Measurements from ENCODE around the gene HOOK2. TPM values are rescaled to one million over a fixed set of nuclear protein-coding genes. Genes with fewer than 3 reads are reported as not detected.

HOOK2 gene
- total and polyA plus RNA-seq, 9 of the 15 experiments (the other 6 are each of a cell fraction or from before 2014, with no cell fraction given), result 1.3 to 17.2 (median 9.9) TPM

DNA sequence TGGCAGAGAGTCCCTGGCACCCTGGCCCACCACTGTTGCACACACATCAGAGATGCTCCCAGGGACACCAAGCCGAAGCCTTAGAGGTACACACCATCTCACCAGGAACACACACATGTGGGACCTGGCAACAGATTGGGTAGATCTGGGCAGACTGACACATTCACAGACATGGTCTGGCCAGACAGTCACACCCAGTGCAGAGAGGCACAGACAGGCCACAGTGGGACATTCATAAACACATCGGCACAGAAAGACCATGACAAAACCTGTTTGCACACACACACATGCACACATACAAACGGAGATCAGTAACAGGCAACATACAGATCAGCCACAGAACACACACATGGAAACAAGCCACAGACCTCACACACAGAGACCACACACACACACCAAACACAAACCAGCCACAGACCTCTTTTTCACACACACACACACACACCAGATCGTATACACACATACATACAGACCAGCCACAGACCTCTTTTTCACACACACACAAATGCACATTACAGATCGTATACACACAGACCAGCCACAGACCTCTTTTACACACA, 9.6 kb upstream of the HOOK2 start:
- intact Hi-C loops (cut with micrococcal nuclease), result no loop called here
- no TSS peak for BruUV-seq (replicated peaks)
- ChIA-PET CTCF (ENCODE audit: low intra/inter-chr PET ratio) (no interaction called here), POLR2A (no interaction called here)
- H3K9me3 ChIP-seq (replicated peaks; ENCODE audit: control insufficient read depth, insufficient read depth, low read depth, low read length), result no peaks in the 10 kb centered on the region
- H4K20me1 ChIP-seq (replicated peaks; ENCODE audit: control insufficient read depth, insufficient read depth, low read length), result no peaks in the 10 kb centered on the region
- H3K4me2 ChIP-seq (ENCODE audit: insufficient read depth, low read length), result peak overlapping the region; percentile 95
- H3K9ac ChIP-seq (ENCODE audit: insufficient read depth in 1 of 2, low read depth in 2 of 2, low read length in 2 of 2), result peak overlapping the region; percentile 7 to 73; a peak in 3 of 4 replicates
- H3K79me2 ChIP-seq (ENCODE audit: control insufficient read depth, insufficient read depth, low read length), result peaks cover 4% of the 10 kb centered on the region; the same call in 1 of the 3 replicates
- peak overlapping the region; percentile 97 for H3K27ac ChIP-seq (ENCODE audit: extremely low read depth, low read depth, low read length)
- no peaks in the 10 kb centered on the region for H3K27me3 ChIP-seq (ENCODE audit: control insufficient read depth in 2 of 2, insufficient read depth in 2 of 2, low read length in 2 of 2)
- in situ Hi-C loops (cut with MboI), result no loop called here
- no peaks in the 10 kb centered on the region for H3K36me3 ChIP-seq (ENCODE audit: control insufficient read depth, insufficient read depth, low read length)
- ATAC-seq (no peak), DNase-seq (ENCODE audit: extremely low read depth in 1 of 4, low spot score in 3 of 4) (no peak), FAIRE-seq (no peak)
- H2AFZ ChIP-seq (ENCODE audit: low read depth, low read length), result peak overlapping the region; percentile 82; the same call in 1 of the 2 replicates
- 46% methylated on average over 5 of the region's 5 CpGs for WGBS (ENCODE audit: insufficient coverage, low coverage, missing lambda C conversion rate)
- H3K9me1 ChIP-seq (ENCODE audit: control insufficient read depth, insufficient read depth, low read length), result no peaks in the 10 kb centered on the region
- peaks cover 67 to 72% of the 10 kb centered on the region in 2 experiments for H3K4me1 ChIP-seq (replicated peaks in 1 of 2; ENCODE audit: control insufficient read depth in 2 of 2, insufficient read depth in 2 of 2, low read length in 2 of 2)
- H3K4me3 ChIP-seq, result no peak overlapping the region
- TF ChIP-seq ZFP1 (CRISPR knock-in tag; IDR thresholded peaks at IDR 0.05) (no peak), ADNP (tag; IDR thresholded peaks at IDR 0.05) (peak; percentile 73; the same call in 1 of the 2 replicates), ZC3H4 (CRISPR knock-in tag; IDR thresholded peaks at IDR 0.05; ENCODE audit: borderline replicate concordance) (peak; percentile 43; the same call in 1 of the 2 replicates), BCOR (IDR thresholded peaks at IDR 0.05) (peak; percentile 34; the same call in 1 of the 2 replicates), RUNX1 (IDR thresholded peaks at IDR 0.05; ENCODE audit: low read depth) (peak; percentile 44; the same call in 1 of the 2 replicates), ZBTB17 (CRISPR knock-in tag; IDR thresholded peaks at IDR 0.05) (peak; percentile 39; the same call in 1 of the 2 replicates), GABPA (tag; conservative IDR thresholded peaks at IDR 0.05; ENCODE audit: low read depth) (no peak)
- TF ChIP-seq, protein P1, sequence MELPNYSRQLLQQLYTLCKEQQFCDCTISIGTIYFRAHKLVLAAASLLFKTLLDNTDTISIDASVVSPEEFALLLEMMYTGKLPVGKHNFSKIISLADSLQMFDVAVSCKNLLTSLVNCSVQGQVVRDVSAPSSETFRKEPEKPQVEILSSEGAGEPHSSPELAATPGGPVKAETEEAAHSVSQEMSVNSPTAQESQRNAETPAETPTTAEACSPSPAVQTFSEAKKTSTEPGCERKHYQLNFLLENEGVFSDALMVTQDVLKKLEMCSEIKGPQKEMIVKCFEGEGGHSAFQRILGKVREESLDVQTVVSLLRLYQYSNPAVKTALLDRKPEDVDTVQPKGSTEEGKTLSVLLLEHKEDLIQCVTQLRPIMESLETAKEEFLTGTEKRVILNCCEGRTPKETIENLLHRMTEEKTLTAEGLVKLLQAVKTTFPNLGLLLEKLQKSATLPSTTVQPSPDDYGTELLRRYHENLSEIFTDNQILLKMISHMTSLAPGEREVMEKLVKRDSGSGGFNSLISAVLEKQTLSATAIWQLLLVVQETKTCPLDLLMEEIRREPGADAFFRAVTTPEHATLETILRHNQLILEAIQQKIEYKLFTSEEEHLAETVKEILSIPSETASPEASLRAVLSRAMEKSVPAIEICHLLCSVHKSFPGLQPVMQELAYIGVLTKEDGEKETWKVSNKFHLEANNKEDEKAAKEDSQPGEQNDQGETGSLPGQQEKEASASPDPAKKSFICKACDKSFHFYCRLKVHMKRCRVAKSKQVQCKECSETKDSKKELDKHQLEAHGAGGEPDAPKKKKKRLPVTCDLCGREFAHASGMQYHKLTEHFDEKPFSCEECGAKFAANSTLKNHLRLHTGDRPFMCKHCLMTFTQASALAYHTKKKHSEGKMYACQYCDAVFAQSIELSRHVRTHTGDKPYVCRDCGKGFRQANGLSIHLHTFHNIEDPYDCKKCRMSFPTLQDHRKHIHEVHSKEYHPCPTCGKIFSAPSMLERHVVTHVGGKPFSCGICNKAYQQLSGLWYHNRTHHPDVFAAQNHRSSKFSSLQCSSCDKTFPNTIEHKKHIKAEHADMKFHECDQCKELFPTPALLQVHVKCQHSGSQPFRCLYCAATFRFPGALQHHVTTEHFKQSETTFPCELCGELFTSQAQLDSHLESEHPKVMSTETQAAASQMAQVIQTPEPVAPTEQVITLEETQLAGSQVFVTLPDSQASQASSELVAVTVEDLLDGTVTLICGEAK (IDR thresholded peaks at IDR 0.05), result 0 out of 2 replicates have a peak, but pooled peaks have one; percentile 20
- TF ChIP-seq, protein P1 (CRISPR knock-in tag; IDR thresholded peaks at IDR 0.05), result no peak
- TF ChIP-seq, protein P2, sequence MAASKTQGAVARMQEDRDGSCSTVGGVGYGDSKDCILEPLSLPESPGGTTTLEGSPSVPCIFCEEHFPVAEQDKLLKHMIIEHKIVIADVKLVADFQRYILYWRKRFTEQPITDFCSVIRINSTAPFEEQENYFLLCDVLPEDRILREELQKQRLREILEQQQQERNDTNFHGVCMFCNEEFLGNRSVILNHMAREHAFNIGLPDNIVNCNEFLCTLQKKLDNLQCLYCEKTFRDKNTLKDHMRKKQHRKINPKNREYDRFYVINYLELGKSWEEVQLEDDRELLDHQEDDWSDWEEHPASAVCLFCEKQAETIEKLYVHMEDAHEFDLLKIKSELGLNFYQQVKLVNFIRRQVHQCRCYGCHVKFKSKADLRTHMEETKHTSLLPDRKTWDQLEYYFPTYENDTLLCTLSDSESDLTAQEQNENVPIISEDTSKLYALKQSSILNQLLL (CRISPR knock-in tag; IDR thresholded peaks at IDR 0.05; ENCODE audit: borderline replicate concordance), result no peak
- TF ChIP-seq, protein P3, sequence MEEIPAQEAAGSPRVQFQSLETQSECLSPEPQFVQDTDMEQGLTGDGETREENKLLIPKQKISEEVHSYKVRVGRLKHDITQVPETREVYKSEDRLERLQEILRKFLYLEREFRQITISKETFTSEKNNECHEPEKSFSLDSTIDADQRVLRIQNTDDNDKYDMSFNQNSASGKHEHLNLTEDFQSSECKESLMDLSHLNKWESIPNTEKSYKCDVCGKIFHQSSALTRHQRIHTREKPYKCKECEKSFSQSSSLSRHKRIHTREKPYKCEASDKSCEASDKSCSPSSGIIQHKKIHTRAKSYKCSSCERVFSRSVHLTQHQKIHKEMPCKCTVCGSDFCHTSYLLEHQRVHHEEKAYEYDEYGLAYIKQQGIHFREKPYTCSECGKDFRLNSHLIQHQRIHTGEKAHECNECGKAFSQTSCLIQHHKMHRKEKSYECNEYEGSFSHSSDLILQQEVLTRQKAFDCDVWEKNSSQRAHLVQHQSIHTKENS (CRISPR knock-in tag; IDR thresholded peaks at IDR 0.05), result no peak
